ENCODE measurements around the gene D2HGDH. TPM values are rescaled to one million over a fixed set of nuclear protein-coding genes. Genes with fewer than 3 reads are reported as not detected.
"Not testable (repeated sequence)": the region's sequence is repeated elsewhere in the genome, so short reads cannot be mapped to it uniquely, and the experiment has no call there.

Gene D2HGDH
- total RNA-seq, 1 experiment from 2014 or later, result 10.0 TPM

DNA sequence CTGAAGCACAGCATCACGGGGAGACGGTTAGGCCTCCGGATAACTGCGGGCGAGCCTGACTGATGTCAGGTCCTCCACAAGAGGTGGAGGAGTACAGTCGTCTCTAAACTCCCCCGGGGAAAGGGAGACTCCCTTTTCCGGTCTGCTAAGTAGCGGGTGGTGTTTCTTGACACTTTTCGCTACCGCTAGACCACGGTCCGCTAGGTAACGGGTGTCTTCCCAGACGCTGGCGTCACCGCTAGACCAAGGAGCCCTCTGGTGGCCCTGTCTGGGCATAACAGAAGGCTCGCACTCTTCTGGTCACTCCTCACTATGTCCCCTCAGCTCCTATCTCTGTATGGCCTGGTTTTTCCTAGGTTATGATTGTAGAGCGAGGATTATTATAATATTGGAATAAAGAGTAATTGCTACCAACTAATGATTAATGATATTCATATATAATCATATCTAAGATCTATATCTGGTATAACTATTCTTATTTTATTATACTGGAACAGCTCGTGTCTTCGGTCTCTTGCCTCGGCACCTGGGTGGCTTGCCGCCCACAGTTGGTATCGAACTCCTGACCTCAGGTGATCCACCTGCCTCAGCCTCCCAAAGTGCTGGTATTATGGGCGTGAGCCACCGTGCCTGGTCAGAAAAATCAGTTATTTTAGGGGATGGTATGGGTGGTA is 1.8 kb upstream of the D2HGDH start:
- H3K23me2 ChIP-seq (ENCODE audit: insufficient read length, low read depth, low read length, poor library complexity, severe bottlenecking), result peaks cover 12% of the 10 kb centered on the region
- H2AFZ ChIP-seq (ENCODE audit: low read length); H4K91ac ChIP-seq (ENCODE audit: insufficient read length, low read depth, low read length); H3K4ac ChIP-seq (ENCODE audit: low read depth, low read length); H3K9ac ChIP-seq (ENCODE audit: extremely low read depth, insufficient read length, low read length); H3K79me1 ChIP-seq (ENCODE audit: insufficient read depth, low read depth, low read length, poor library complexity, severe bottlenecking); H3K27ac ChIP-seq (ENCODE audit: insufficient read length, low read depth, low read length); H3K9me3 Mint-ChIP-seq; H3K9me3 ChIP-seq (ENCODE audit: control insufficient read depth, low read depth, low read length); H2BK20ac ChIP-seq (ENCODE audit: low read depth, low read length, poor library complexity, severe bottlenecking); H3K4me1 Mint-ChIP-seq; H2BK15ac ChIP-seq (ENCODE audit: low read depth, low read length); H3K27me3 ChIP-seq (ENCODE audit: insufficient read depth, low read length); H4K20me1 ChIP-seq (ENCODE audit: control insufficient read depth, insufficient read depth, insufficient read length); H3K79me2 ChIP-seq (ENCODE audit: insufficient read depth, low read length); H4K5ac ChIP-seq (ENCODE audit: insufficient read length, low read depth, low read length); H4K8ac ChIP-seq (replicated peaks; ENCODE audit: insufficient read length, low read depth, low read length); H3K23ac ChIP-seq (ENCODE audit: insufficient read length, low read depth, low read length); H2BK12ac ChIP-seq (ENCODE audit: insufficient read length, low read depth, low read length); H3K4me2 ChIP-seq (ENCODE audit: insufficient read depth, insufficient read length, low read length); H3K56ac ChIP-seq (ENCODE audit: insufficient read length, low read depth, low read length); H2BK5ac ChIP-seq (ENCODE audit: insufficient read length, low read length); H3T11ph ChIP-seq (ENCODE audit: low read length); H3K14ac ChIP-seq (ENCODE audit: insufficient read depth, low read length); H2BK120ac ChIP-seq (ENCODE audit: low read depth, low read length, poor library complexity, severe bottlenecking); H2AK5ac ChIP-seq (ENCODE audit: insufficient read length, low read length); H3K18ac ChIP-seq (ENCODE audit: insufficient read length, low read depth, low read length); H3K4me1 ChIP-seq (ENCODE audit: insufficient read depth, low read length): not testable (repeated sequence)
- Mint-ChIP-seq H3K27me3 (ENCODE audit: low read depth) (peaks cover 23% of the 10 kb centered on the region), H3K36me3 (ENCODE audit: insufficient read depth in 1 of 3, low read depth in 3 of 3) (peaks cover 3 to 13% (median 11%) of the 10 kb centered on the region in 3 experiments; a peak in 4 of 7 replicates), H3K27ac (peak overlapping the region in 1 of 3 experiments; percentile 74; a peak in 1 of 7 replicates), H3K4me3 (peak overlapping the region in 1 of 2 experiments; percentile 56; a peak in 1 of 5 replicates)
- no CpG with 5 or more reads among the region's 26 CpGs for WGBS (ENCODE audit: extremely low coverage, insufficient read length, low lambda C conversion rate)
- TF ChIP-seq, protein P1, sequence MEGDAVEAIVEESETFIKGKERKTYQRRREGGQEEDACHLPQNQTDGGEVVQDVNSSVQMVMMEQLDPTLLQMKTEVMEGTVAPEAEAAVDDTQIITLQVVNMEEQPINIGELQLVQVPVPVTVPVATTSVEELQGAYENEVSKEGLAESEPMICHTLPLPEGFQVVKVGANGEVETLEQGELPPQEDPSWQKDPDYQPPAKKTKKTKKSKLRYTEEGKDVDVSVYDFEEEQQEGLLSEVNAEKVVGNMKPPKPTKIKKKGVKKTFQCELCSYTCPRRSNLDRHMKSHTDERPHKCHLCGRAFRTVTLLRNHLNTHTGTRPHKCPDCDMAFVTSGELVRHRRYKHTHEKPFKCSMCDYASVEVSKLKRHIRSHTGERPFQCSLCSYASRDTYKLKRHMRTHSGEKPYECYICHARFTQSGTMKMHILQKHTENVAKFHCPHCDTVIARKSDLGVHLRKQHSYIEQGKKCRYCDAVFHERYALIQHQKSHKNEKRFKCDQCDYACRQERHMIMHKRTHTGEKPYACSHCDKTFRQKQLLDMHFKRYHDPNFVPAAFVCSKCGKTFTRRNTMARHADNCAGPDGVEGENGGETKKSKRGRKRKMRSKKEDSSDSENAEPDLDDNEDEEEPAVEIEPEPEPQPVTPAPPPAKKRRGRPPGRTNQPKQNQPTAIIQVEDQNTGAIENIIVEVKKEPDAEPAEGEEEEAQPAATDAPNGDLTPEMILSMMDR (conservative IDR thresholded peaks at IDR 0.05), result peak; percentile 74
- peak; percentile 59 for DNase-seq
